Mononuclear cell (primary cell): ENCODE data around the gene CHP2. TPM values are rescaled to one million over a fixed set of nuclear protein-coding genes. Genes with fewer than 3 reads are reported as not detected.

Experiments used
- H3K27me3 ChIP-seq: 2 replicates; pipeline ENCODE4 v1.6.0; 2011; ENCODE audit warnings: low read length, control low read depth; ENCODE audit not compliant: insufficient read depth
- H3K4me1 ChIP-seq: 2 replicates; pipeline ENCODE4 v1.5.1; 2011; ENCODE audit warnings: mild to moderate bottlenecking, low read length, control low read depth; ENCODE audit not compliant: insufficient read depth
- H3K4me3 ChIP-seq: 2 replicates; pipeline ENCODE4 v1.5.1; 2011; ENCODE audit warnings: mild to moderate bottlenecking, low read length, moderate library complexity
- H3K9me3 ChIP-seq: 2 replicates; pipeline ENCODE4 v1.5.1; 2011; ENCODE audit warnings: low read depth, mild to moderate bottlenecking, control low read depth, low read length
- total RNA-seq: library from RNA; depleted of rRNA; stranded (reverse); fragments of >200 nt; gene quantifications from one replicate; pipeline ENCODE4 v1.2.3, GENCODE V29; 2012

CHP2 gene
- total RNA-seq, 1 donor: 0.10 TPM

DNA sequence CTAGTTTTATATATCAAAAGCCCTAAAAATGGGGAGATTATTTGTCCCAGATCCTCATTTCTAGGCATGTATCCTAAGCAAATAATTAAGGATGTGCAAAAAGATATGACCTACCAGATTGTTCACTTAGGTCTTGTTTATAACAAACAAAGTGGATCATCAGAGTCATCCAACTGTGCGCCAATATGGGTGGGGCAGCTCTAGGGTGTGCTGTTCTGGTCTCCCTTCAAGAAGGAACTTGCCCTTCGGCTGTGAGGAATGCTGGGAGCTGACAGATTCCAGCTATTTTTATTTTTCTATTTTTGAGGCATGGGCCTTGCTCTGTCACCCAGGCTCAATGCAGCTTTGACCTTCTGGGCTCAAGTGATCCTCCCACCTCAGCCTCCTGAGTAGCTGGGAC, 13.8 kb downstream of the CHP2 start:
- no peaks in the 10 kb centered on the region for H3K27me3 ChIP-seq
- no peaks in the 10 kb centered on the region for H3K4me1 ChIP-seq
- no peak overlapping the region for H3K4me3 ChIP-seq
- no peaks in the 10 kb centered on the region for H3K9me3 ChIP-seq

DNA sequence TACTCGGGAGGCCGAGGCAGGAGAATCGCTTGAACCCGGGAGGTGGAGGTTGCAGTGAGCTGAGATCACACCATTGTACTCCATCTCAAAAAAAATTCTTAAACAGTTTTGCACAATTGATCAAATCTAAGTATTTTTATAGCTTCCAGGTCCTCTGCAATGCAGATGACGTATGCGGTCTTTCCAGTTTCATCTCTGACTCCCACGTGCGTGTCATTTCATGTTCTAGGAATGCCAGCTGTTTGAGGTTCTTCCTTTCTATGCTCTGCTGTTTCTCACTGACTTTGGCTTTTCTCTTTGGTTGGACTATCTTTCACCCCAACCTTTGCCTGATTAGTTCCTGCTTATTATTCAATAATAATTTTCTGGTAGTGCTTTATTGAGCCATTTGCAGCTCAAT, 16.2 kb downstream of the CHP2 start:
- no peaks in the 10 kb centered on the region for H3K9me3 ChIP-seq
- H3K4me3 ChIP-seq: no peak overlapping the region
- no peaks in the 10 kb centered on the region for H3K4me1 ChIP-seq
- H3K27me3 ChIP-seq: no peaks in the 10 kb centered on the region

DNA sequence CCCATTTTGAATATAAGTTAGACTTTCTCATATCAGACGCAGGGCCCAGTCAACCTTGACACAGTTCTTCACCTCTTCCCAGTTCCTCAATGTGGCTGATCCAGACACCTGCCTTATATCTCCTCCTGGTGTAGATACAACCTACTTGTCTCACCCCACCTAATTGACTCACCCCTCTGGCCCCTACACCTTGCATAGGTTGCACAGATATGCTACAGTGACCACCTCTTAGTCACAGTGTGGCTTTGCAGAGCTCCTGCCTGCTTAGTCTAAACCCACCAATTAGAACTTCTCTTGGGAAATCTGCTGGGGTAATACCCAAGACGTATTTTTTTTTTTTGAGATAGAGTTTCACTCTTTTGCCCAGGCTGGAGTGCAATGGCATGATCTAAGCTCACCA, 16.8 kb downstream of the CHP2 start:
- no peak overlapping the region for H3K4me3 ChIP-seq
- no peaks in the 10 kb centered on the region for H3K9me3 ChIP-seq
- H3K27me3 ChIP-seq: no peaks in the 10 kb centered on the region
- H3K4me1 ChIP-seq: no peaks in the 10 kb centered on the region

DNA sequence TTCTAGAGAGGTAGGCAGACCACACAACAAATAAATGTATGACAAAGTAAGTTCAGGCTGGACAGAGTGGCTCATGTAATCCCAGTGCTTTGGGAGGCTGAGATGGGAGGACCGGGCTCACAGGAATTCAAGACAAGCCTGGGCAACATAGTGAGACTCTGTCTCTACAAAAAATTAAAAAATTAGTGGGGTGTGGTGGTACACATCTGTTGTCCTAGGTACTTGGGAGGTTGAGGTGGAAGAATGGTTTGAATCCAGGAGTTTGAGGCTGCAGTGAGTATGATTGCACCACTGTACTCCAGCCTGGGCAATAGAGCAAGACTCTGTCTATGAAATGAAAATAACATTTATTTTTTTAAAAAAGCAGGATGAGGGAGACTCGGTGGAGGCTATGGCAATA, 18.5 kb downstream of the CHP2 start:
- no peak overlapping the region for H3K4me3 ChIP-seq
- H3K4me1 ChIP-seq: no peaks in the 10 kb centered on the region
- no peaks in the 10 kb centered on the region for H3K27me3 ChIP-seq
- H3K9me3 ChIP-seq: no peaks in the 10 kb centered on the region

DNA sequence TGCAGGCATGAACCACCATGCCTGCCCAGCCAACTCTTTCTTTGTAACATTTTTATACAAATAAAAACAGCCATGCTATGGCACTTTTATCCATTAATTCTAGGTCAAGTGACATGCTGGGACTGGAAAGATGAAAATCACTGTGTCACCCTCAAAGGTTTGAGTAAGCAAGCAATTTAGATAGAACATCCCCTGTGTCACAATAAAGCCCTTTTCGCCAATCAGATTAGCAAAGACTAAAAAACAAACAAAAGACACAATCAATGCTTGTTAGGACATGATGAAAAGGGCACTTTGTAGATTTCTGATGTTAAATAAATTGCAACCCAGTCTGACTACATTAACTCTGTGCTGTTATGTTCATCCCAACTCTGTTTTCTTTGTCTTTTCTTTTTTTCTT, 26.4 kb downstream of the CHP2 start:
- no peak overlapping the region for H3K4me3 ChIP-seq
- H3K4me1 ChIP-seq: no peaks in the 10 kb centered on the region
- H3K9me3 ChIP-seq: no peaks in the 10 kb centered on the region
- peaks cover 15% of the 10 kb centered on the region for H3K27me3 ChIP-seq

DNA sequence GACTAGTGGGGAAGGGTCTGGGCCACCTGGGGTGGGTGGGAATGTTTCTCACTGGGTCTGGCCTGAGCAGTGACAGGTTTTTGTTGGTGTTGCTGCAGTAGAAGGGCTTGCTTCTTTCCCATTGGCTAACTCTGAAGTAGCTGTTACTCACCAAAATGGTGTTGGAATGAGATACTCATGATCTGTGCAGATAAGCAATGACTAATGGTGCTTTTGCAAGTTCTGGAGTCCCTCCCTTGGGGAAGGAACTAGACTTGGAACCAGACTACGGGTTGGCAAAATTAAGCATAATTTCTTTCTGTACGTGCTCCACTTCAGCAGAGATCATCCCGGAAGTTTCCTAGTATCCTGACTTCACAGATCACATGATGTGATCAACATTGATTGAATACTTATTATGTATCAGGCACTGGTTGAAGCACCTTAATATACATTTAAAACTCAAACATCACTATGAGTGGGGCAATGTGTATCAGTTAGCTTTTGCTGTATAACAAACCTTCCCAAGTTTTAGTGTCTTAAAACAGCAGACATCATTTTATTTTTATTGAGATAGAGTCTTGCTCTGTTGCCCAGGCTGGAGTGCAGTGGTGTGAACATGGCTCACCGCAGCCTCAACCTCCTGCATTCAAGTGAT, 30.1 kb downstream of the CHP2 start:
- peaks cover 15% of the 10 kb centered on the region for H3K27me3 ChIP-seq
- no peaks in the 10 kb centered on the region for H3K9me3 ChIP-seq
- H3K4me1 ChIP-seq: peaks cover 17% of the 10 kb centered on the region
- no peak overlapping the region for H3K4me3 ChIP-seq

DNA sequence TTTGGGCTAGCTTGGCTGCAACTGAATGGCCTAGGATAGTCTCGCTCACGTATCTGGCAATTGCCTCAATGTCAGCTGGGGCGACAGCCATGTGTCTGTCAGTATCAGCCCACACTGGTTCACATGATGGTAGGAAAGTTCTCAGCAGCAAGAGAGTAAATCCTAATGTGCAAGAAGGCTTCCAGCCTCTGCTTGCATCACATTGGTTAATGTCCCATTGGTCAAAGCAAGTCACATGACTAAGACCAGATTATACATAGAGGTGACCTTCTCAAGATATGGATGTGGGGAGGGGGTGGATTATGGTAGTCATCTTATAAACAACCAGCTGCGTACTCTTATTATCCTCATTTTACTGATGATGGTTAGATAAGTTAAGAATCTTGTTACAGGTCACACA, 31.0 kb downstream of the CHP2 start:
- Histone ChIP-seq H3K9me3 (no peaks in the 10 kb centered on the region), H3K4me1 (peaks cover 17% of the 10 kb centered on the region), H3K4me3 (no peak overlapping the region), H3K27me3 (peaks cover 13% of the 10 kb centered on the region)

DNA sequence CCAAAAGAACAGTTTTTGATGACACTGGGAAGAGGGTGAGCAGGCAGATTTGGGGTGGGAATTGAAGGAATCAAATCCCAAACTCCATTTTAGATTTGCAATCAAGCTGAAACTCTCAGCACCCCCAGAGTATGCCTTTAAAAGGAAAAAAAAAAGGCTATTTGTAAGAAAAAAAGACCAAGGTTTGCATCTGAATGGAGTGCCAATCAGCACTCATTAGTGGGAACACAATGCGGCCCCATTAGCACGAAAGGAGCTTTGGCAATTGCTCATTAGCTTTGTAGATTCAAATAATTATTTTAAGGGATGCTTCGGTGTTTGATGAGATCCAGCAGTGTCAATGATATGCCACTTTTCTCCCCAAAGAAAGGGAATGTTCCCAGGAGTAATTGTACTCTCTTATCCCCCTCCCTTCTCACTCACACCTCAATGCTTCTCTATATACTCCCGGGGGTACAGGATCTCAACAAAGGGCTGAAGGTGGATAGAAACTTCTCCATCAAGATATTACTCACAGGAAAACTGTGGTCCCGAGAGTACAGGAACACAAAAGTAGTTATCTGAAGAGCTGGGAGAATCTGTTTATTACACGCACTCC, 32.2 kb downstream of the CHP2 start:
- Histone ChIP-seq H3K9me3 (no peaks in the 10 kb centered on the region), H3K4me1 (peaks cover 17% of the 10 kb centered on the region), H3K27me3 (peaks cover 11% of the 10 kb centered on the region), H3K4me3 (no peak overlapping the region)

DNA sequence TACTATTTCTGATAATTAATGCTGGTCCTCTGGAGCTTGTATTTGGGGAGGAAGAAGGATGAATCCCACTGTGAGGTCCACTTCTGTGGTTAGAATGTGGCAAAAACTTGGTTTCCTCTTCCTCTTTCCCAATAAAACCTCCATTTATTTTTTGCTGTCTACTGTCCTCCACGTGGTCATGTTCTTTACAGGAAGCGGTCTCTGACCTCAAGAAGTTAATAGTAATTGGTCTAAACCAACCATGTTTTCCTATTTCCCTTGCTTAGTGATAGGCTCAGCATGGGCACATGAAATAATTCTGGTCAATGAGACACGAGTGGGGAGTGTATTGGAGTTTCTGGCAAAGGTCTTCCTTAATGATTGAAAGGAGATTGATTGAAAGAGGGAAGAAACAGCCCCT, 33.9 kb downstream of the CHP2 start:
- no peaks in the 10 kb centered on the region for H3K9me3 ChIP-seq
- H3K4me3 ChIP-seq: no peak overlapping the region
- H3K4me1 ChIP-seq: peaks cover 17% of the 10 kb centered on the region
- peaks cover 8% of the 10 kb centered on the region for H3K27me3 ChIP-seq

DNA sequence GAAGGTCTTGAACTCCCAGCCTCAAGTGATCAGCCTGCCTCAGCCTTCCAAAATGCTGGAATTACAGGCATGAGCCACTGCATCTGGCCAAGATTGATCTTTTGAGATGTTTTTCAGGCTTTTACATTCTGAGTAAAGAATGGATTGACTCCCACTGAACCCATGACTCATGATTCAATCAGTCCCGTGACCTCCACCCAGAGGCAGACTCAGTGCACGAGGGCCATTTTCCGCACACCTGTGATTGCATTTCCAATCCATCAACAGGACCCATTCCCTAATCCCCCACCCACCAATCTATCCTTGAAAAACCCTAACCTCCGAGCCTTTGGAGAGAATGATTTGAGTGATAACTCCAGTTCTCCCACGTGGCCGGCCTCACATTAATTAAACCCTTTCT, 40.6 kb downstream of the CHP2 start:
- Histone ChIP-seq H3K9me3 (no peaks in the 10 kb centered on the region), H3K4me1 (no peaks in the 10 kb centered on the region), H3K27me3 (no peaks in the 10 kb centered on the region), H3K4me3 (no peak overlapping the region)

DNA sequence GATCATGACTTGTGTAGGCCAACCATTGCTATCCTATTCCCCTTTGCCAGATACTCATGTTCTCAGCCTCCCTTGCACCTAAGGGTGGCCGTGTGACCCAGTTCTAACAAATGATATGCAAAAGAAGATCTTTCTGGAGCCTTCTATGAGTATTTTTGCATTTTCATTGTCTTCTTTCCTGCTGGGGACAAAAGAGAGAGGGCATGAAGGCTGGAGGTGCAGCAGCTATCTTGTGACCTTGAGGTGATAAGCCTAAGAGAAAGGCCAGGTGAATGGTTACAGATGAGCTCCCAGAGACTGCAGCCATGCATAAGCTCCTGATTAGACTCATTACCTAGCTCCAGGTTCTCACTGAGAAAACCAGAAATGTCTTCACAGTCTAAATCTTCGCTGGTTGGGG, 42.1 kb downstream of the CHP2 start:
- Histone ChIP-seq H3K9me3 (no peaks in the 10 kb centered on the region), H3K4me3 (no peak overlapping the region), H3K27me3 (no peaks in the 10 kb centered on the region), H3K4me1 (no peaks in the 10 kb centered on the region)

DNA sequence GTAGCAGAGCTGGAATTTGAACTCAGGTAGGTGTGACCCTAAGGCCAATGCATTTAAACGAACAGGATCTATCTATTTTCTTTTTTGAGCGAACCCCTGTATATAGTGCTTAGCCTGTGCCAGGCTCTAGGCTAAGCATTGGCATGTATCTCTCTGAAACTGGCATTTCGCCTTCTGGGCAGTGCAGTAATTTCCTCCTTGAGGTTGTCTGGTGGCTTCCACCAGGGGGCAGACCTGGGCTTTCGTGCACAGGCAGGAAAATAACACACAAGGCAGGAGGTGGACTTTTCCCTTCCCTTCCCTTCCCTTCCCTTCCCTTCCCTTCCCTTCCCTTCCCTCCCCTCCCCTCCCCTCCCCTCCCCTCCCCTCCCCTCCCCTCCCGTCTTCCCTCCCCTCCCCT, 46.6 kb downstream of the CHP2 start:
- no peak overlapping the region for H3K4me3 ChIP-seq
- peaks cover 8% of the 10 kb centered on the region for H3K4me1 ChIP-seq
- H3K27me3 ChIP-seq: no peaks in the 10 kb centered on the region

DNA sequence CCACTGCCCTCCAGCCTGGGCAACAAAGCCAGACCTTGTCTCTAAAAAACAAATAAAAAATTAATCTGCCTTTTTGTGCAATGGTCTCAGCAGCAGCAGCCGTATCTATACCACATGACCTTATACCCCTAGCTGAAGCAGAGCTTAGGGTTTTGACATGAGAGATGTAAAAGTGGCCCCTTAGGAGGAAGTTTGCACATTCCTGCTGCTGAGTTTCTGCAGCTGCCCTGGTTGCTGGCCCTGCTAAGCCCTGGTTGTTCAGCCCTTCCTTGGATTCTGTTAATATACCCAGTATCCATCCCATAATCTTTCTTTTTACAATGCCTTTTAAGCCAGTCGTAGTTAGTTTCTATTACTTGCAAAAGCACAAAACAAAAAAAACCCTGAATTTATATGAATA, 48.0 kb downstream of the CHP2 start:
- no peak overlapping the region for H3K4me3 ChIP-seq
- no peaks in the 10 kb centered on the region for H3K9me3 ChIP-seq
- H3K4me1 ChIP-seq: peaks cover 16% of the 10 kb centered on the region
- H3K27me3 ChIP-seq: no peaks in the 10 kb centered on the region

More for the DNA sequence above, 46.6 kb downstream of the CHP2 start:
- no peaks in the 10 kb centered on the region for H3K9me3 ChIP-seq

DNA sequence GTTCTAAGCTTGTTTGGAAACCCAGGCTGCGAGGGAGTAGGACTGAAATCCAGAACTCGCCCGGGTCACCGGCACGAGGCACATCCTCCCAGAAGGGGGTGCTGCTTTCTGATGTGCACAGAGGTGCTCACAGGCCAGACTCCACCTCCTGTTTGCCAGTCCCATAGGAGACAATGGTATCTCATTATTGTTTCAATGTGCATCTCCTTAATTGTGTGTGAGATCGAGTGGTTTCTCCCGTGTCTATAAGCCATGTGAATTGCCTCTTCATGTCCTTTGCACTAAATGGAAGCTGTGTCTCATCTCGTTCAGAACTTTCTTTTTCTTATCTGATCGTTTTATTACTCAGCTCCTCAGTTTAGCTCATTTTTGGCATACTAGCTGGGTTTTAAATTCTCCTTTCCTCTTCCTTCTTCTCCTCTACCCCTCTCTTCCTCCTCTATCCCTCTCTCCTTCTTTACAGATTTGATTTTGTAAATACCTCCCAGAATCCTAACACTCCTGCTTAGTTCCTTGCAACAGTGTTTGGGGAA, 48.8 kb downstream of the CHP2 start:
- H3K27me3 ChIP-seq: no peaks in the 10 kb centered on the region
- no peak overlapping the region for H3K4me3 ChIP-seq
- H3K9me3 ChIP-seq: no peaks in the 10 kb centered on the region
- peaks cover 16% of the 10 kb centered on the region for H3K4me1 ChIP-seq

DNA sequence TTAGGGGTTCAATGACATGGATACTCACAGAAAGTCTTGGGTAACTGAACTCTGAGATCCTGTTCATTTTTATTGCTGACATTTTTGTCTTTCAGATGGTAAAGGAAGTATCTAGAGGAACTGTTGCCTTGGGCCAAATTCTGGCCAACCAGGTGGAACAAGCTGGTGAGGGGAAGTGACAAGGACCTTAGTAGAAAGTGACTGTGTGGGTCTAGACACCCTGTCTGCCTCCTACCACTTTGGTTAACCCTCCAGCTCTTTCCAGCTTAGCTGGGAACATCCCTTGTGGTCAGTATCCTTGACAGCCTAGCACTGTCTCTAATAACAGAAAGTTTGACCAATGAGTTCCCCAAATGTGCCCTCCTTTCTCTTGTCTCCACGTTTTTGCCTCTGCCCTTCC, 52.2 kb downstream of the CHP2 start:
- H3K4me3 ChIP-seq: no peak overlapping the region
- peaks cover 16% of the 10 kb centered on the region for H3K4me1 ChIP-seq
- no peaks in the 10 kb centered on the region for H3K27me3 ChIP-seq
- no peaks in the 10 kb centered on the region for H3K9me3 ChIP-seq
